Activated T-cell treated with anti-CD3 and anti-CD28 coated beads, Interleukin-2, amount 50 U/mL, for 24 hours (primary cell): Measurements from ENCODE around the gene RANBP1.

ENCODE experiments used
- DNase-seq: peaks from one replicate; pipeline ENCODE4 v3.0.0-alpha.2; 2020
- H3K27ac Mint-ChIP-seq: 2 replicates; pipeline ENCODE4 v1.8.0; 2020; ENCODE audit warnings: mild to moderate bottlenecking, mixed read lengths
- H3K27me3 Mint-ChIP-seq: 2 replicates; pipeline ENCODE4 v1.8.0; 2020; ENCODE audit warnings: mixed read lengths
- H3K36me3 Mint-ChIP-seq: 2 replicates; pipeline ENCODE4 v1.8.0; 2020; ENCODE audit warnings: low read depth, mixed read lengths
- H3K4me1 Mint-ChIP-seq: 2 replicates; pipeline ENCODE4 v1.8.0; 2020; ENCODE audit warnings: low read depth, mixed read lengths
- H3K4me3 Mint-ChIP-seq: 2 replicates; pipeline ENCODE4 v1.8.0; 2020; ENCODE audit warnings: mild to moderate bottlenecking, moderate library complexity, mixed read lengths
- H3K9me3 Mint-ChIP-seq: 2 replicates; pipeline ENCODE4 v1.8.0; 2020; ENCODE audit warnings: mixed read lengths

Gene RANBP1

DNA sequence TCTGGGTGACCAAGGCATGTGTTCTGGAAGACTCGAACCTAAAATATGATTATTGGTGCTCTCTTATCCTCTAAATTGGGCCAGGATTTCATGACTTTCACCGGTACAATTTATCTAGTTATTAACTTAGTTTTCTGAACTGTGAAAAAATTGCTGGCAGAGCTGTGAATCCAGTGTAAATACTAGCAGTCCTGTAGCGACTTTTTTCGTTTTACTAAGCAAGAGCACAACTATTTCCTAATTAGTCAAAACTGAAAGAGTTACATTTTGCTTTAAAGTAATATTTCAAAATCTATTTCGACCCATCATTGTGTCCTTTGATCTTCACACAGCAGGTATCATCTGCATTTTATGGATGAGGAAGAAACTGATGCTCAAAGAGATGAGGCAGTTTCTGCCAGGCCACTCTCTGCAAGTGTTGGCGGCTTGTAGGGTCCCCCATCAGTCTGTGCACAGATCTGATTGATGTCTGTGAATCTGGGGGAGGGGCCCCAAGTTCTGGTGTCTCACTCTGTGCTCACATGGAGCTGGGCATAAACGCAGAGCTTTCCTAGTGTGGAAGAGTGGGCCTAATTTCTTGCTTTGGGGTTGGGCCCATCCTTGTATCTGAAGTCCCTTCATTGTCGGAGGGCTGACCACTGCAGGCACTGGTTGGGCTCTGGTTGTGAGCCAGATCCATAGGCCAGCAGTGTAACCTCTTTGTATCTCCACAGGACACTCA is 2.6 kb downstream of the RANBP1 start:
- DNase-seq, result no peak
- Mint-ChIP-seq H3K27me3 (no peaks in the 10 kb centered on the region), H3K36me3 (peaks cover 85% of the 10 kb centered on the region), H3K9me3 (no peaks in the 10 kb centered on the region), H3K4me3 (peak overlapping the region; percentile 94), H3K27ac (peak overlapping the region; percentile 96), H3K4me1 (peaks cover 60% of the 10 kb centered on the region)

DNA sequence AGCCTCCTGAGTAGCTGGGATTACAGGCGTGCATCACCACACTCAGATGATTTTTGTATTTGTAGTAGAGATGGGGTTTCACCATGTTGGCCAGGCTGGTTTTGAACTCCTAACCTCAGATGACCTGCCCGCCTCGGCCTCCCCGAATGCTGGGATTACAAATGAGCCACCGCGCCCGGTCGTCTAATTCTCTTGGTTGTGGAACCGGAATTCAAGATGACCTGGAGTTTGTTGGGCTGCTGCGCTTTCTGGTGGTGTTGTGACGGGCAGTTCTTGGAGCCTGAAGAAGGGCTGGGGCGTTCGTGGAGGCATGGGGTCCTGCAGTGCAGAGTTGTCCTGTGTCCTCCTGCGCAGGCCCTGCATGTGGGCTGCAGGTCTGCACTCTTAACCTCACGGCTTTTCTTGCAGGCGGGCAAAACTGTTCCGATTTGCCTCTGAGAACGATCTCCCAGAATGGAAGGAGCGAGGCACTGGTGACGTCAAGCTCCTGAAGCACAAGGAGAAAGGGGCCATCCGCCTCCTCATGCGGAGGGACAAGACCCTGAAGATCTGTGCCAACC is 6.0 kb downstream of the RANBP1 start:
- peaks cover 85% of the 10 kb centered on the region for H3K36me3 Mint-ChIP-seq
- no peak for DNase-seq
- peak overlapping the region; percentile 42 for H3K4me3 Mint-ChIP-seq
- H3K27me3 Mint-ChIP-seq, result no peaks in the 10 kb centered on the region
- H3K4me1 Mint-ChIP-seq, result peaks cover 44% of the 10 kb centered on the region
- peak overlapping the region; percentile 64 for H3K27ac Mint-ChIP-seq
- no peaks in the 10 kb centered on the region for H3K9me3 Mint-ChIP-seq

DNA sequence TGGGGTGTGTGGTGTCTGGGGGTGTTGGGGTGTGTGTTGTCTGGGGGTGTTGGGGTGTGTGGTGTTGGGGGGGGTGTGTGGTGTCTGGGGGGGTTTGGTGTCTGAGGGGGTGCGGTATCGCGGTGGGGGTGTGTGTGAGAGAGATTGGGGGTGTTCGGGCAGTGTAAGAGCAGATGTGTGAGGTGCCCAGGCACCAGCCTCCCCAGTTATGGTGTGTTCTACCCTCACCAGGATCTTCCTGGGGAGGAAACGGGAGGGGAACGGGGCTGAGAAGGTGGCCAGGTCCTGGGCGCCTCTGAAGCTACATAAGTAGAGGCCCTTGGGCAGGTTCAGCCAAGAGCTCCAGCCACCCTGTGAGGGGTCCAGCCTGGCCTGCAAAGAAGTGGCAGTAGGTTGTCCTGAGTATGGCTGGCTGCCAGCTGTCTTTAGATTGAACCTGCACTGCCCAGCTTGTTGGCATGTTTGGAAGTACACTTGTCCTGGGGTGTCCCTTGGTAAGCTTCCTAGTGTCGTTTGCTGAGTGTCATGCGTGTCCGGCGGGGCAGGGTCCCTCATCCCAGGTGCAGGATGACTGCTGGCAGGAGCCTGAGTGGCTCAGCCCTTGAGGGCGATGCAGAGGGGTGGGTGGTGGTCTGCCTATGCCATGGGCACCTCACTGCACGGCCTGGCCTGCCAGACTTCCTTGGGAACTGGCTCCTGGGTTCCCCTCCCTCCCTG is 7.6 kb downstream of the RANBP1 start:
- Mint-ChIP-seq H3K4me3 (no peak overlapping the region), H3K9me3 (no peaks in the 10 kb centered on the region), H3K27ac (peak overlapping the region; percentile 81), H3K27me3 (no peaks in the 10 kb centered on the region), H3K4me1 (peaks cover 53% of the 10 kb centered on the region), H3K36me3 (peaks cover 92% of the 10 kb centered on the region)
- no peak for DNase-seq

DNA sequence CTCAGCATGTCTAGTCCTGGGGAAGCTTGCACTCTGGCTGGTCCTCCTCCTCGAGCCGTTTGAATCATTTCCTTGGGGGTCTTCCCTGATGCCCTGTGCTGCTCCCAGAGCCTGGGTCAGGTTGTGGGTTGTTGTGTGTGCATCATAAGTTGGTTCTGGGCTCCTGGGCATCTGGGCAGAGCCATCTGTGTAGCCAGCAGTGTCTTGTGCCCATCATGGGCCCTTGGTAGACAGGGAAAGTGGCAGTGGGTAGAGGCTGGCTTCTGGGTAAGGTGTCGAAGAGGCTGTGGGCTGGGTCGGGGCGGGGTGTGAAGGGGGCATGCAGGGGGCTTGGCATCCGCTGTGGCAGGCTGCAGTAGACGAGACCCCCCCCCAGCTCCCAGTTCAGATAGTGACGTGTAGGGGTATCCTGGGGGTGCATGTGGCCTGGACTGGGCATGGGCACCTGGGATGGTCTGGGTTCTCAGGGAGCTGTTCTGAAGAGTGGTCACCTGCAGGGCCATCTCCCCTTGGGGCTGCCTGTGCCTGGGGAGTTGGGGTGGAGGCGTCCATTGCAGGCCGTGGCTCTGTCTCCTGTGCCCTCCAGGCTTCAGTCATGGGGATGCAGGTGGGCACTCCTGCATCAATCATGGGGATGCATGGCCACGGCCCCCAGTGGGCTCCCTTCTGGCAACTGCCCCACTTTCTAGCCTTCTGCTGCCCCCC is 8.3 kb downstream of the RANBP1 start:
- DNase-seq, result no peak
- H3K36me3 Mint-ChIP-seq, result peaks cover 89% of the 10 kb centered on the region
- no peak overlapping the region for H3K4me3 Mint-ChIP-seq

DNA sequence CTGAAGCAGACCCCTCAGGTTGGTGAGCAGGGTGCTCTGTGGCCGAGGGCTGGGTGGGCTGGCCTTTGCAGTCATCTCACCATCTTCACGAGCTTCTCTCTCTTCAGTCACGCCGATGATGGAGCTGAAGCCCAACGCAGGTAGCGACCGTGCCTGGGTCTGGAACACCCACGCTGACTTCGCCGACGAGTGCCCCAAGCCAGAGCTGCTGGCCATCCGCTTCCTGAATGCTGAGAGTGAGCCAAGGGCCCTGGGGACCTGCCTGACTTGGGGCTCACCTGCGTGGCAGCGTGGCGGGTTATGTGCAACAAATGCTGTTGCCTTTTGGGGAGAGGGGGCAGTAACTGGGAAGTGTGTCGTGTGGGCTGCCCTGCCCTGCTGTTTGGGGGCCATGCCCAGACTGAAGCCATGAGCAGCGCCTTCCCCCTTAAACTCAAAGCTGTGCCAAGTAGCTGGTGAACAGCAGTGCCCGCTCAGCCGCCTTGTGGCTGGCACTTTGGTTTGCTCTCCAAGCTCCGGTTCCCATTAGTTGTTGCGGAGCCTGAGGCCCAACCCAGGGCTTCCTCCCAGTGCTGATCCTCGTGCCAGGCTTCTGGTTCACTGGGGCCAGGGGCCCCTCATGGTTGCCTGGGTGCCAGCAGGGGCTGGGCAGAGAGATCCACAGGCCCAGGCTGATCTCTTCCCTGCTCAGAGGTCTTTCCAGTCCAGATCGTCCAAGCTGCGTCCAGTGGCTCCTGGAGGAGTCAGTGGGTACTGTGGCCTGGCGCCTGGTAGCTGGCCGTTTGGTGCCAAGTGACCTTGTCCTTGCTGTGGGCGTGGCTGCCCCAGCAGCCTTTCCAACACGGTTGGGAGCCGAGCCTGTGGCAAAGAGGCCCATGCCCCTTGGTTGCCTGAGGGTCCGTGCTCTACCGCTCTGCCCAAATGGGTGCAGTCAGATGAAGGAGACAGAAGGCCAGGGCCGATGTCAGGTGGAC is 9.6 kb downstream of the RANBP1 start:
- H3K36me3 Mint-ChIP-seq, result peaks cover 76% of the 10 kb centered on the region
- H3K4me1 Mint-ChIP-seq, result peaks cover 49% of the 10 kb centered on the region
- peak overlapping the region; percentile 63 for H3K27ac Mint-ChIP-seq

More for the DNA sequence above, 8.3 kb downstream of the RANBP1 start:
- H3K27me3 Mint-ChIP-seq, result no peaks in the 10 kb centered on the region
- H3K27ac Mint-ChIP-seq, result peak overlapping the region; percentile 81
- H3K9me3 Mint-ChIP-seq, result no peaks in the 10 kb centered on the region
- peaks cover 54% of the 10 kb centered on the region for H3K4me1 Mint-ChIP-seq

DNA sequence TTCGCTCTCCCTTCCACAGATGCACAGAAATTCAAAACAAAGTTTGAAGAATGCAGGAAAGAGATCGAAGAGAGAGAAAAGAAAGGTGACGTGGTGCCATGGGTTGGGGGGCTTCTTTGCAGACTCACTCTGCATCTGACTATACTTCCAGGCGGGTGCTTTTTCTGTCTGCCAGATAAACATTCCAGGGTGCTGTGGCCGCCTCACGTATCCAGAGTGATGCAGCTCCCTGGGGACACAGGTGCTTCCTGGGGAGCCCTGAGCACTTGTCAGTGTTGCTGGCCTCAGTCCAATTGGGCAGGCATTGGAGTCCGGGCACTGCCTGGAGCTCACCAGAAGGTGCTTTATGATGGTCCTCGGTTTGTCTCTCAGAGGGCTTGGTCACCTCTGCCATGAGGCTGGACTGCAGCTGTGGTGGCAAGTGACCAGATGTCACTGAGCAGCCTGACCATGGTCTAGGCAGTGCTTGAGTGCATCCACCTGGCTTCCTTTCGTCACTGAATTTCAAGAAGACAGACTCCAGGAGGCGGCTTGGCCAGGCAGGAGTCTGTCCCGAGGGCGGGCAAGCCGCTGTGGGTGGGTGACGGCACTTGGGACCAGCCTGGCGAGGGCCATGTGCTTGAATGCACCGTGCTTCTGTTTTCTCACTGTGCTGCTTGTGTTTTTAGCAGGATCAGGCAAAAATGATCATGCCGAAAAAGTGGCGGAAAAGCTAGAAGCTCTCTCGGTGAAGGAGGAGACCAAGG is 10.6 kb downstream of the RANBP1 start:
- DNase-seq, result no peak
- no peak overlapping the region for H3K4me3 Mint-ChIP-seq
- no peaks in the 10 kb centered on the region for H3K27me3 Mint-ChIP-seq
- peak overlapping the region; percentile 48 for H3K27ac Mint-ChIP-seq
- H3K4me1 Mint-ChIP-seq, result peaks cover 43% of the 10 kb centered on the region
- peaks cover 67% of the 10 kb centered on the region for H3K36me3 Mint-ChIP-seq
- no peaks in the 10 kb centered on the region for H3K9me3 Mint-ChIP-seq

More for the DNA sequence above, 9.6 kb downstream of the RANBP1 start:
- no peak for DNase-seq
- Mint-ChIP-seq H3K4me3 (no peak overlapping the region), H3K9me3 (no peaks in the 10 kb centered on the region), H3K27me3 (no peaks in the 10 kb centered on the region)

DNA sequence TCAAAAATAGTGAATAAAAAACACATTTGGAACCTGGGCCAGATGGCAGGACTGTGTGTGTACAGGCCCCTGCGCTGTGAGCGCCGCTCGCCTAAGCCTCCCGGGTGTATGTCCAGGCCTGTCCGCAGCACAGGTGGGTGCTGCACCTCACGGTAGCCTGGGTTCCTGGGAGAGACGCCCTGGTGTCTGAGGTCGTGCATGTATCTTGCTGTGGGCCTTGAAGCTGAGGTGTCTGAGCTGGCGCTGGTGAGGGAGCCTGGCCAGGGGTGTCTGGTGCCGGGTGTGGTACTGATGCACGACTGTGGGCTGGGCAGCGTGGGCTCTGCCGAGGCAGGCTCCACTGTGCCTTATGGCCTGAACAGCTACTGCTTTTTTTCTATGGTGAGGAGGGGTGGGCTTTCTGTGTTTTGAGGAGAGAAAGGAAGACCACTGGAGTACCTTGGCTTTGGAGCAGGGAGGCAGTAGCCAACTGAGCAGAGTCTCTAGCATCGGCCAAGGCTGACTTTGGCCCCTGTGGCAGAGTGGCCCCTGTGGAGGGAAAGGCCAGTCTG is 11.5 kb downstream of the RANBP1 start:
- no peaks in the 10 kb centered on the region for H3K9me3 Mint-ChIP-seq
- DNase-seq, result no peak
- H3K27ac Mint-ChIP-seq, result peak overlapping the region; percentile 70
- H3K27me3 Mint-ChIP-seq, result no peaks in the 10 kb centered on the region
- no peak overlapping the region for H3K4me3 Mint-ChIP-seq
- peaks cover 34% of the 10 kb centered on the region for H3K4me1 Mint-ChIP-seq
- H3K36me3 Mint-ChIP-seq, result peaks cover 58% of the 10 kb centered on the region

DNA sequence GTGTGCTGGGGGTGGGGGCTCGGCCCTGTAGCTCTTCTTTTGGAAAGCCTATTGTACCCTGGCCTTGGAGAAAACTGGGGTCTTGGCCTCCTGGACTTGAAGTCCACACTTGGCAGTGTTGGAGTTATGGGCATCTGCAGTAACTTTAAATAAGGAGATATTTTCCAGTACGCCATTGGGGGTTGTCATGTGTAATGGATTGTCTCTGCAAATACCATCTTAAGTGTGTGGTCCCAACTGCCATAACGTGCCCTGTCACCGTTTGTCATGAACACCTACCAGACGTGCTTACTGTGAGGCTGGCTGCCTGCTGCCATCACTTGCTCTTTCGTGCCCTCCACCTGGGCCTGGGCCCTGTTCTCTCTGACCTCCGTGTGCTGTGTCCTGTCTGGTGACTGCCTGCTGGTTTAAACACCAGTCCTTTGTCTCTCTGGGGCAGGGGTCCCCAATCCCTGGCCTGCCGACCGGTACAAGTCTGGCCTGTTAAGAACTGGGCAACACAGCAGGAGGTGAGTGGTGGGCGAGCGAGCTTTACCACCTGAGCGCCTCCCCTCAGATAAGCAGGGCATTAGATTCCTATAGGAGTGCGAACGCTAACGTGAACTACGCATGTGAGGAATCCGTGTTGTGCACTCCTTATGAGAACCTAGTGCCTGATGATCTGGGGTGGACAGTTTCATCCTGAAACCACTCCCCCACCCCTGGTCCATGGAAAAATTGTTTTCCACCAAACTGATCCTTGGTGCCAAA is 12.1 kb downstream of the RANBP1 start:
- Mint-ChIP-seq H3K4me1 (peaks cover 39% of the 10 kb centered on the region), H3K27me3 (no peaks in the 10 kb centered on the region), H3K4me3 (no peak overlapping the region), H3K27ac (peak overlapping the region; percentile 70), H3K36me3 (peaks cover 60% of the 10 kb centered on the region), H3K9me3 (no peaks in the 10 kb centered on the region)
- DNase-seq, result no peak

DNA sequence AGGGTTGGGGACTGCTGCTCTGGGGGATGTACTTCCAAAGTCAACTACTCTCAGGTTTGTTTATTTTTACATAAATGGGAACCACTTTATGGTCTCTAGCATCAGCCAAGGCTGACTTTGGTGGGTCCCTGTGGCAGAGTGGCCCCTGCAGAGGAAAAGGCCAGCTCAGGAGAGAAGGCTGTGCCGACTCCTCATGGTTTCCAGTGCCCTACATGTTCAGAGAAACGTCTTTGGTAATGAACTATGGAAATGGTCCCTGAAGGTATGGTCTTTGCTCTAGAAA is 12.7 kb downstream of the RANBP1 start:
- H3K4me3 Mint-ChIP-seq, result no peak overlapping the region
- H3K27me3 Mint-ChIP-seq, result no peaks in the 10 kb centered on the region
- H3K27ac Mint-ChIP-seq, result peak overlapping the region; percentile 70
- peaks cover 57% of the 10 kb centered on the region for H3K36me3 Mint-ChIP-seq
- DNase-seq, result no peak
- H3K9me3 Mint-ChIP-seq, result no peaks in the 10 kb centered on the region
- peaks cover 44% of the 10 kb centered on the region for H3K4me1 Mint-ChIP-seq

DNA sequence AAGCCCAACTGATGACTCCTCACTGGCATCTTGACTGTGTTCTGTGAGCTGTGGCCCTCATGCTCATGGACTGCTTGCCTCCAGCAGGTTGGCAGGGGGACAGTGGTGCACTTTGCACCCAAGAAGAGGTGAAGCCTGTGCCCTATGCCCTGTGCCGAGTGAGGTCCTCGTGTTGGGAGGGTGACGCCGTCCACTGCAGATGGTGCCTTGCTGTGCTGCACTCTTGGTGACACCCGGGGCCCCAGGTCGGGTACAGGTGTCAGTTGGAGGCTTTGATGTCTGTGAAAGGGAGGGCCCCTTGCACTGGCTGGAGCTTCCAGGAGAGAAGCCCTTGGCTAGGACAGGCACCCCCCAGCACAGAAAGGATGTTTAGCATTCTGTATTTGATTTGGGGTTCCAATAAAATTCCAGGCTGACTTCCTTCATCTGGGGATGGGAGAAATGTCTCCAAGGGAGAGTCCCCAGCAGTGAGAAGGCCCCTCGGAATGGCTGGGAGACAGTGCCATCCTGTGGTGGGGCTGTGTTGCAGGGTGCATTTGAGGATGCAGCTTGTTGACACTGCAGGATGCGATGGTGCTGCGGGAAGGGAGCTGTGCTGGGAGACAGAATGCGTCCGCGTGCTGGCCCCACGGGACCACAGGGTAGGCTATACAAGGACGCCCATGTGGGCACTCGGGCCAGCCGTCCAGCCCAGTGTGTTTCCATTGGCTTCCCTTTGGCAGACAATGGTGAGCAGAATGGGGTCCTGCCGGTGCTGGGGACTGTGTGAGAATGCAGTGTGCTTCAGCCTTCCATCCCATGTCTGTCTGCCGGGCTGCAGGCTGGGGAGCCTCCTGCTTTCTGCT is 13.2 kb downstream of the RANBP1 start:
- H3K4me3 Mint-ChIP-seq, result no peak overlapping the region

DNA sequence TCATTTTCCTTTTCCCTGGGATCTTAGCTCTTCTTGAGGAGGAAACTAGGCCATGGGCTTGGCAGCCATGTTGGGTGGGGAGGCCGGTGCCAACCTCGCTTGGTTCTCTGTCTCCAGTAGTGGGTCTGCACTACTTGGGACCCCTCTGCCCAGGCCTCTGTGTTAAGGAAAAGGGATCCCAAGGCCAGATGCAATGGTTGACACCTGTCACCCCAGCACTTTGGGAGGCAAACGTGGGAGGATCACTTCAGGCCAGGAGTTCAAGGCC is 13.8 kb downstream of the RANBP1 start:
- Mint-ChIP-seq H3K9me3 (no peaks in the 10 kb centered on the region), H3K4me1 (peaks cover 52% of the 10 kb centered on the region), H3K36me3 (peaks cover 52% of the 10 kb centered on the region), H3K27ac (peak overlapping the region; percentile 70), H3K4me3 (no peak overlapping the region), H3K27me3 (no peaks in the 10 kb centered on the region)
- no peak for DNase-seq

More for the DNA sequence above, 13.2 kb downstream of the RANBP1 start:
- H3K4me1 Mint-ChIP-seq, result peaks cover 47% of the 10 kb centered on the region
- no peaks in the 10 kb centered on the region for H3K9me3 Mint-ChIP-seq
- peak; percentile 73 for DNase-seq
- peak overlapping the region; percentile 70 for H3K27ac Mint-ChIP-seq
- H3K36me3 Mint-ChIP-seq, result peaks cover 54% of the 10 kb centered on the region
- no peaks in the 10 kb centered on the region for H3K27me3 Mint-ChIP-seq

DNA sequence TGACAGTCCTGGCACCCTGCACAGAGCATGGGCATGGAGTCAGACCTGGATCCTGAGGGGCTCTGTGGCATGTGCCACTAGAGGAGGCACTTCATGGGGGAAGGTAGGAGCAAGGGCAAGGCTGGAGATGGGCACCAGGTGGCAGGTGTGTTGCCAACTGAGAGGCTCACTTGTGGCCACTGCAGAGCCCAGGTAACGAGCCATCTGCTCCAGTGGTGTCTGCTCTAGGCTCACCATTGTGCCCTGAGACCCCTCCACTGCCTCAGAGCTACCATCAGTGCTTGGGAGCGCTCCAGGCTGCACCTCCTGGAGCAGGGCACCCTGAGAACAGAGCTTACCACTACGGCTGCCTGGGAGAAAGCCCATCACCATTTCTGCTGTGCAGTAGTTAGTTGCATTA is 14.4 kb downstream of the RANBP1 start:
- peaks cover 45% of the 10 kb centered on the region for H3K36me3 Mint-ChIP-seq
- H3K9me3 Mint-ChIP-seq, result no peaks in the 10 kb centered on the region
- peak overlapping the region; percentile 67 for H3K27ac Mint-ChIP-seq
- peak overlapping the region; percentile 51 for H3K4me3 Mint-ChIP-seq
- no peaks in the 10 kb centered on the region for H3K27me3 Mint-ChIP-seq
- no peak for DNase-seq
- H3K4me1 Mint-ChIP-seq, result peaks cover 55% of the 10 kb centered on the region
